Liver (tissue), 3 donors: ENCODE results near the gene ABHD6.

Experiments used
- CTCF ChIP-seq: fragments of 150-350 bp; IDR thresholded peaks from 2 replicates; pipeline ENCODE4 v1.5.1; 2017; ENCODE audit warnings: improper control_type of control experiment, low read depth, low read length; ENCODE audit not compliant: missing input control
- FOXA1 ChIP-seq: IDR thresholded peaks from 2 replicates; pipeline ENCODE4 v1.6.1; 2016; ENCODE audit warnings: antibody characterized with exemption
- MAX ChIP-seq: IDR thresholded peaks from 2 replicates; pipeline ENCODE4 v1.6.1; 2016; ENCODE audit warnings: antibody characterized with exemption
- TAF1 ChIP-seq: conservative IDR thresholded peaks from 2 replicates; pipeline ENCODE4 v1.6.1; 2016; ENCODE audit warnings: antibody characterized with exemption, mild to moderate bottlenecking
- YY1 ChIP-seq: IDR thresholded peaks from 2 replicates; pipeline ENCODE4 v1.6.1; 2016; ENCODE audit warnings: antibody characterized with exemption, mild to moderate bottlenecking
- donor health status: healthy.
- donor health status: healthy.

GRCh38 chr3:58271901-58272501, 34.4 kb downstream of the ABHD6 start:
- TF ChIP-seq CTCF (no peak), TAF1 (no peak), YY1 (peak; percentile 58), MAX (peak; percentile 52), FOXA1 (no peak)
